ENCODE data around the gene PKMYT1.
"Not testable (repeated sequence)": the region's sequence is repeated elsewhere in the genome, so short reads cannot be mapped to it uniquely, and the experiment has no call there.

PKMYT1 gene

DNA sequence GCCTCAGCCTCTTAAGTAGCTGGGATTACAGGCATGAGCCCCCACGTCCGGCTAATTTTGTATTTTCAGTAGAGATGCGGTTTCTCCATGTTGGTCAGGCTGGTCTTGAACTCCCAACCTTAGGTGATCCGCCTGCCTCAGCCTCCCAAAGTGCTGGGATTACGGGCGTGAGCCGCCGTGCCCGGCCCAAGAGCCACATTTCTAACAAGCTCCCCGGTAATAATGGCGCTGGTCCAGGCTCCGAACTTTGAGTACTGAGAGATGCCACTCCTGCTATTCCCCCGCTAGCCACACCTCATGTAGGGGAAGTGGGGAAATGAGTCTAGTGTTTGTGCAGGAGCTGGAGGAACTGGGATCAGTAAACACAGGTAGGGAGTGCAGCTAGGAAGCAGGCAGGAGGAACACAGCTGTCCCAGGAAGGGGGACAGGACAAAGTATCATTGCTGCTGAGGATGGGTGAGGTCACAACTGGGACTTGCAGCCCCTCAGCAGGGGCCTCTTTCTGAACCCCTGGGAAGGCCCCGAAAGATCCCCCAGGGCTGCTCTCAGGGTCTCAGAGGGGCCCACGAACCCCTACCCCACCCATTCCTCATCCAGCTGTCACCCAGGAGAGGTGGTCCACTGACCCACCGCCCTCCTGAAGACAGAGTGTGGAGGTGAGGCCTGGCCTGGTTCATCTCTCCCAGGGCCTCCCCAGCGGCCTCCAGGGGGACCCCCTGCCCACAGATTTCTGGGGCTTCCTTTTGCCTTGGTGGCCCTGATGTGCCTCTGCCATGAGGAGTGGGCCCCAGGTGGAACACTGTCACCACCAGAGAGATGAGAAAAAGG, 19.8 kb downstream of the PKMYT1 start:
- DNase-seq (ENCODE audit: low spot score) = no peak

- DNase-seq (ENCODE audit: low spot score) = no peak
These were observed 21.0 kb downstream of the PKMYT1 start for GRCh38 chr16:2959206-2959605.

- no peak for DNase-seq (ENCODE audit: low spot score)
These were observed 23.7 kb downstream of the PKMYT1 start for GRCh38 chr16:2956579-2956956.

DNA sequence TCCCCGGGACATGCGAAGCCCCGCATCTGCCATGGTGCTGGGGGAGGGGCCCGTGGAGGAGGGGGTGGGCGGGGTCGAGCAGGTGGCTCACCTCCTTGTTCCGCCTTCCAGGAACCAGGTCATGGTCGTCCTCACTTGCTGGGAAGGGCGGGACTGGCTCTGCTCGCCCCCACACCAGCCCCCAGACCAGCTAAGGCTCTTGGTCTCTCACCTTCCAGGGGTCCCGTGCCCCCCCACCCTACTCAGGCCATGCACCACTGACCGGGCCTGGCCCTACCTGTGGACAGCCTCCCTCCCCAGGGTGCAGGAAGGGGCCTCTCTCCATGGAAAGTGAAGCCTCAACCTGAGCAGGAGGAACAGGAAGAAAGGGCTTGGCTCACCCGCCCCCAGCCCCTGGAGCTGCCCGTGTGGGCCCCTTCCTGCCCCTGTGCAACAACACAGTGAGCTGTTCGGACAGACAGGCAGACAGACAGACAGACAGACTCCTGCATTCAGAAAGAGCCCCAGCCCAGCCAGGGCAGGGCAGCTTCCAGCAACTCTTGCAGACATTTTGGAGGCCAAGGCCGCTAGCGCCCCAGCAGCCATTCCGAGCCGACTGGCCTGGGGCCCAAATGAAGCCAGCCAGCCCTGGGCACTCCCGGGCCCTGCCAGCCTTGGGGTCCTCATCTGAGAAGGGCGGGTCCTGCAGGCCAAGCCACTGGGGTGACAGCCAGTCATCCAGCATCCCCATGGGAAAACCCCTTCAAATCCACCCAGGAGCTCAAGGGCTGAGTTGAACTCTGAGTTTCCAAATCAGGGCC, 24.3 kb downstream of the PKMYT1 start:
- DNase-seq (ENCODE audit: low spot score) = no peak

DNA sequence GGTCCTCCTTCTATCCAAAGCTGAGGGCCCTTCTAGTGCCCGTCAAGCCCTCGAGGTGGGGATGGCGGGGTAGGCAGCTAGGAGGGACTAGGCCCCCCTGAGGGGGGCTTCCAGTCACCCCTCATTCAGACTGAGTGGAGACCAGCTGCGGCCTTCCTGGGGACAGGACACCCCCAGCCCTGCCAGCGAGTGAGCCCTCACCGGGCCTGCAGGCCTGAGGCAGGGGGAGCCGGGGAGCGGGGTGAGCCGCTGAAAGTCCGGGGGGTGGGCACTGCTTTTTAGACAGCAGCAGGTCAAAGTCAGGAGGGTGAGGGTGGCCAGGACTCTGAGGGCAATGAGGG, 24.8 kb downstream of the PKMYT1 start:
- no peak for DNase-seq (ENCODE audit: low spot score)

- no peak for DNase-seq (ENCODE audit: low spot score)
These were observed 25.4 kb downstream of the PKMYT1 start for GRCh38 chr16:2954656-2955381.

DNA sequence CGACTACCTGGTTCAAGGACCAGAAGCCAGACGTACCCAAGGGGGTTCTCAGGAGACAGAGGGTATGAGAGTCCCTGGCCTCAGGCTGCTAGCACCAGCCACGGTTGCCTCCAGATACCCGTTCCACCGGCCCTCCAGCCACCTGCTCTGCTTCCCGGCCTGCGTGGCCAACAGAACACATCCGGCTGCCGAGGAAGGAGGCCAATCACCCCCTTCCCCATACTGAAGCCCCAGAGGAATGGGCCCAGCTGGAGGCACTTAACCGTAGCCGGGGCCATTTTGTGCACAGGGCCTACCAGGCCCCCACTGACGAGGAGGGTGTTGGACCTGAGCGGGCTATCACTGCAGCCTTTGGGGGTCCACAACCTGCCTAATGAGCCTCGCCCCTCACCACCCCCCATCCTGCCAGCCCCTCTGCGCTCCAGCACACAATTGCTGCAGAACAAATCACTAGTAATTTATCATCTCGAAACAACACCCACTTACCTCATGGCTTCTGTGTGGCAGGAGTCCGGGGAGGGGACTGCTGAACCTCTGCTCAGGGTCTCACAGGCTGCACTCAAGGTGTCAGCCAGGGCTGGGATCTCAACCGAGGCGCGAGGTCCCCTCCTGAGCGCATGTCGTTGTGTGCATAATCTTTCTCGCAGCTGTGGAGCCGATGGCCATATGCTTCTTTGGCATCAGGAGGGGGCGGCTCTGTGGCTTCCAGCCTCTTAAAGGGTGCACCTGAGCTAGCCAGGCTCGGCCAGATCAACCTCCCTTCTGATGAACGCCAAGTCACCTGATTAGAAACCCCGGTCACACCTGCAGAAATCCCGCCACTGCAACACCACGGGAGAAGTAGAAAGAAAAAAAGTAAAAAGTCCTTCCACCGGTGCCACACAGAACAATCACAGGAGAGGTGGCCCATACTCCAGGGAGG, 26.3 kb downstream of the PKMYT1 start:
- no peak for DNase-seq (ENCODE audit: low spot score)

- no peak for DNase-seq (ENCODE audit: low spot score)
These were observed 27.6 kb downstream of the PKMYT1 start for GRCh38 chr16:2952679-2953078.

- DNase-seq (ENCODE audit: low spot score) = no peak
These were observed 29.5 kb downstream of the PKMYT1 start for GRCh38 chr16:2950773-2951172.

GRCh38 chr16:2950353-2950724, 29.9 kb downstream of the PKMYT1 start:
- DNase-seq (ENCODE audit: low spot score) = no peak

DNA sequence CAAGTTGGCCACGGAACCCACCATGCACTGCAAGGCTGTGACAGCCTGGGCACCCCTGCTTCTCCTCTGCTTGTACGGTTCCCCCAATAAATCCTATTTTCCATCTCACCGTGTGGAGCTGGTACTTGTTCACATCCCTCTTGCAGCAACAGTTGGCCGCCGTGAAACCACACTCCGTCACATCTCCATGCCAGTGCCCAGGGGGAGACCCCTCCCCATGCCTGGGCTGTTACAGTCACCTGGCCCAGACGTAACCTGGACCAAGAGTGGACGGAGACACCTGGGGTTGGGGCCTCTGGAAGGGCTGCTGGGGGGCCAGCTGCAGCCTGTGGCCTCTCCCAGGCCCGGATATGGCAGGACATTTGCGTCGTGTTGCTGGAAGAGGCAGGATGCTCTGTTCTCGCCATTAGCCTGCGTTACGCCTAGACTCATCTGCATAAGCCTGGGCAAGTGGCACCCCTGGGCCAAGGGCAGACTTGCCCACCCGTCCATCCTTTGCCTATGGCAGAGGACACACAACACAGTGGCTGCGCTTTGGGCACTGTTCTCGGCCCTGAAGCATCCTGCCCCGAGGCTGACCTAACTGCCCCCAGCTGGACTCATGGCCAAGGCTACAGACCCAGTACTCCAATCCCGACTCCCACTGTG, 30.4 kb downstream of the PKMYT1 start:
- no peak for DNase-seq (ENCODE audit: low spot score)

DNA sequence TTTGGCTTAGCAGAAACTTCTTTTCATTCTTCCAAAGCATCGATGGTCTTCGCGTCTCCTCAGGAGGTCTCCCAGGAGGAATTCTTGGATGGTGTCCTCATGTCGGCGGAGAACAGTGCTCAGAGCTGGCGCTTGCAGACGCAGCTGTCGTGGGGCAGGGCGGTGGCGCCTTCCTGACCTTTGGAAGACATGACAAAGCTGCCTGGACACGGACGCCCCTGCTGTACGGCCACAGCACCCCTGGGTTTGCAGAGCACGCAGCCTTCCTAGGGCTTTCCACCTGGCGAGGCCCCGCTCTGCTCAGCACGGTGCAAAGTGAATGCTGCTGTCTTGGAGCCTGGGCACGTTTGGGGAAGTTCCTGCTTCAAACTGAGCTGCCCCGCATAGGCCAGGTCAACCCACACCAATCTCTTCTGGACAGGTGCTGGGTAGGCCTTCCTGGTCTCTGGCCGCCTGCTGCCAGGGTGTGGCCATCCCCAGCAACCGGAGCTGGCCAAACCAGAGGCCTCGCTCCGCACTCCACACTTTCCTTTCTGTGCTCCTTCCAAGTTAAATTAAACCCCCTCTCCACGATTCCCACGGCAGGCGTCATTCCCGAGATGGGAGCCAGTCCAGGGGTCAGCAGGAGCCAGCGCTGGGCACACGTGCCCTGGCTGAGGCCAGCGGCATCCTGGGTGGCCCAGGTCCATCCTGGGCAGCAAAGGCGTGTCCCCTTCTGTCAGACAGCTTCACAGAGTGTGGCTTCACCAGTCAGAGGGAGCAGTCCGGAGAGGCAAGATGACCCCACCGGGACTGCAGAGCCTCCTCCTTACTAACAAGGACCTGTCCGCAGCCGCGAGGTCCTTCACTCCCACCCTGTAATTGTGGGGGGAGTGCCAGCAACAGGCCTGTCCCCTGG, 31.2 kb downstream of the PKMYT1 start:
- no peak for DNase-seq (ENCODE audit: low spot score)

DNA sequence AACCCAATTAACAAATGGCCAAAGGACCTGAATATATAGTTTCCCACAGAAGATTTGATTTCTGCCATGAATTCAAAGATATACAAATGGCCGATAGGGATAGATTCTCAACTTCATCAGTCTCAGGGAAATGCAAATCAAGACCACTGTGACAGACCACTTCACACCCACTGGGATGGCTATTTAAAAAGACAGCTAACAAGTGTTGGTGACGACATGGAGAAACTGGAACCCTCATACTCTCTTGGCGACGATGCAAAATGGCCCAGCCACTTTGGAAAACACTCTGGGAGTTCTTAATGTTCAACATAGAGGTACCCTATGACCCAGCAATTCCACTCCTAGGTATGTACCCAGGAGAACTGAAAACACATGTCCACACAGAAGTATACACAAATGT, 33.6 kb downstream of the PKMYT1 start:
- no peak for DNase-seq (ENCODE audit: low spot score)

- DNase-seq (ENCODE audit: low spot score) = not testable (repeated sequence)
These were observed 36.5 kb downstream of the PKMYT1 start for GRCh38 chr16:2943716-2944115.

DNA sequence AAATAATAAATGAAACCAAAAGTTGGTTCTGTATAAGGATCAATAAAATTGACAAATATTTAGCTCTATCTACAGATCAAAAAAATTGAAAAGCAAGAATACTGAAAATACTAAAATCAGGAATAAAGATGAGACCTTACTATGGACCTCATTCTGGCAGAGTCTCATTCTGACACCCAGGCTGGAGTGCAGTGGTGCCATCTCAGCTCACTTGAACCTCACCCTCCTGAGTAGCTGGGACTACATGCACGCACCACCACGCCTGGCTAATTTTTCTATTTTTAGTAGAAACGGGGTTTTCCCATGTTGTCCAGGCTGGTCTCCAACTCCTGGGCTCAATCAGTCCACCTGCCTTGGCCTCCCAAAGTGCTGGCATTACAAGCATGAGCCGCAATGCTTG, 38.2 kb downstream of the PKMYT1 start:
- DNase-seq (ENCODE audit: low spot score) = no peak

- no peak for DNase-seq (ENCODE audit: low spot score)
These were observed 40.3 kb downstream of the PKMYT1 start for GRCh38 chr16:2939968-2940367.

- DNase-seq (ENCODE audit: low spot score) = no peak
These were observed 42.0 kb downstream of the PKMYT1 start for GRCh38 chr16:2938206-2938605.

- no peak for DNase-seq (ENCODE audit: low spot score)
These were observed 43.1 kb downstream of the PKMYT1 start for GRCh38 chr16:2937170-2937569.

GRCh38 chr16:2936436-2937011, 43.7 kb downstream of the PKMYT1 start:
- DNase-seq (ENCODE audit: low spot score) = no peak

- DNase-seq (ENCODE audit: low spot score) = no peak
These were observed 45.8 kb downstream of the PKMYT1 start for GRCh38 chr16:2934450-2934849.
